HepG2 (cell line): ENCODE results near the gene IHH. TPM values are rescaled to one million over a fixed set of nuclear protein-coding genes. Genes with fewer than 3 reads are reported as not detected.

Source experiments
- ATAC-seq: fragments of 200-7000 bp; cut with Tn5 transposase; 3 replicates; pipeline ENCODE4 v1.9.1; 2020; ENCODE audit warnings: mild to moderate bottlenecking, moderate library complexity
- BruUV-seq: library from RNA; stranded (reverse); fragments of 400-500 nt; replicated peaks from 2 replicates; lab custom pipeline; 2021; lab: Mats Ljungman, UMichigan
- CTCF ChIA-PET: fragments of 300-600 bp; formaldehyde crosslinking; extraction: SDS; loops from one replicate; lab custom pipeline; 2021; ENCODE audit warnings: low total read pairs, inconsistent platforms, low intra/inter-chr PET ratio; lab: Yijun Ruan, JAX
- POLR2A ChIA-PET: fragments of 350-600 bp; sonication (Branson Sonifier 250); formaldehyde crosslinking; loops from one replicate; lab custom pipeline; 2020; ENCODE audit warnings: antibody characterized with exemption, inconsistent platforms; lab: Yijun Ruan, JAX
- DNase-seq: peaks from one replicate; pipeline ENCODE4 v3.0.0-alpha.2; 2015; ENCODE audit warnings: low spot score
- FAIRE-seq: peaks from 3 replicates; lab custom pipeline; 2011; peaks lifted over from hg19 to GRCh38; lab: Jason Lieb, UNC
- H2AFZ ChIP-seq: one replicate; pipeline ENCODE4 v1.6.1; 2011; ENCODE audit warnings: low read length, inconsistent platforms
- H3K27ac ChIP-seq: fragments of 300-600 bp; 3 replicates; pipeline ENCODE4 v1.8.0; 2011; ENCODE audit warnings: mixed run types, mild to moderate bottlenecking, mixed read lengths, low read length, inconsistent platforms; ENCODE audit not compliant: insufficient read depth; ENCODE audit errors: extremely low read length
- H3K27me3 ChIP-seq, 2 experiments: fragments of 200-600 bp in 1 of 2; 2 replicates in 1 of 2; 3 replicates in 1 of 2; pipeline versions ENCODE4 v1.6.0 to v1.8.0; 2011; ENCODE audit warnings: low read length in 2 of 2, mild to moderate bottlenecking in 2 of 2, moderate library complexity in 2 of 2, inconsistent platforms in 1 of 2; ENCODE audit not compliant: insufficient read depth in 2 of 2, control insufficient read depth in 1 of 2
- H3K36me3 ChIP-seq, 2 experiments: fragments of 200-600 bp in 1 of 2; replicated peaks in 1 of 2; 2 replicates in 1 of 2; 3 replicates in 1 of 2; pipeline versions ENCODE4 v1.5.1 to v1.8.0; 2011; ENCODE audit warnings: low read length in 2 of 2, inconsistent platforms in 1 of 2; ENCODE audit not compliant: insufficient read depth in 2 of 2, control insufficient read depth in 1 of 2
- H3K4me1 ChIP-seq: 2 replicates; pipeline ENCODE4 v1.5.1; 2012; ENCODE audit warnings: low read length, inconsistent platforms; ENCODE audit not compliant: insufficient read depth
- H3K4me2 ChIP-seq: 2 replicates; pipeline ENCODE4 v1.6.0; 2011; ENCODE audit warnings: low read depth, low read length, inconsistent platforms
- H3K4me3 ChIP-seq, 3 experiments: fragments of 200-600 bp in 1 of 3; sonication (generic), shearing (Covaris generic) in 1 of 3; replicated peaks in 1 of 3; 2 replicates each; pipeline ENCODE4 v1.5.1; 2011 to 2016; ENCODE audit warnings: low read length in 3 of 3, inconsistent platforms in 2 of 3, low read depth in 2 of 3, mild to moderate bottlenecking in 2 of 3, control low read depth in 1 of 3, mixed read lengths in 1 of 3; ENCODE audit not compliant: insufficient read depth in 1 of 3
- H3K79me2 ChIP-seq: one replicate; pipeline ENCODE4 v1.6.1; 2011; ENCODE audit warnings: low read length, inconsistent platforms; ENCODE audit not compliant: insufficient read depth
- H3K9ac ChIP-seq: 2 replicates; pipeline ENCODE4 v1.6.0; 2011; ENCODE audit warnings: mild to moderate bottlenecking, low read depth, low read length, inconsistent platforms; ENCODE audit not compliant: insufficient read depth
- H3K9me3 ChIP-seq: 2 replicates; pipeline ENCODE4 v1.5.1; 2012; ENCODE audit warnings: mild to moderate bottlenecking, low read length
- H4K20me1 ChIP-seq: 2 replicates; pipeline ENCODE4 v1.6.0; 2011; ENCODE audit warnings: inconsistent platforms, mild to moderate bottlenecking, low read length, moderate library complexity; ENCODE audit not compliant: insufficient read depth
- CREM ChIP-seq, 2 experiments: sonication (generic) in 1 of 2; formaldehyde crosslinking in 1 of 2; IDR thresholded peaks; 2 replicates each; pipeline versions ENCODE4 v1.4.0 to v1.6.1; 2016 to 2020; ENCODE audit warnings: antibody characterized with exemption in 1 of 2, mild to moderate bottlenecking in 1 of 2, missing genetic modification reagents in 1 of 2
- MXI1 ChIP-seq: IDR thresholded peaks from 3 replicates; pipeline ENCODE4 v1.6.1; 2012; ENCODE audit warnings: low read depth, low read length, inconsistent platforms, borderline replicate concordance
- MZF1 ChIP-seq: sonication (generic); formaldehyde crosslinking; IDR thresholded peaks from 2 replicates; pipeline ENCODE4 v1.8.1; 2023; ENCODE audit warnings: mild to moderate bottlenecking, missing genetic modification reagents, borderline replicate concordance
- SP5 ChIP-seq: IDR thresholded peaks from 2 replicates; pipeline ENCODE4 v1.6.1; 2016; ENCODE audit warnings: low read depth, borderline replicate concordance
- ZBTB49 ChIP-seq: sonication (generic); formaldehyde crosslinking; IDR thresholded peaks from 2 replicates; pipeline ENCODE4 v1.4.0; 2020; ENCODE audit warnings: missing genetic modification reagents, borderline replicate concordance
- ZNF136 ChIP-seq: sonication (generic); formaldehyde crosslinking; IDR thresholded peaks from 2 replicates; pipeline ENCODE4 v1.8.1; 2022; ENCODE audit warnings: low read depth, mild to moderate bottlenecking, moderate library complexity, missing genetic modification reagents
- ZNF530 ChIP-seq: sonication (generic); formaldehyde crosslinking; IDR thresholded peaks from 2 replicates; pipeline ENCODE4 v1.5.0; 2020; ENCODE audit warnings: low read depth, mild to moderate bottlenecking, missing genetic modification reagents
- ZNF589 ChIP-seq: sonication (generic); formaldehyde crosslinking; conservative IDR thresholded peaks from 2 replicates; pipeline ENCODE4 v1.8.0; 2022; ENCODE audit warnings: mild to moderate bottlenecking, moderate library complexity, missing genetic modification reagents
- ZNF614 ChIP-seq: IDR thresholded peaks from 2 replicates; pipeline ENCODE4 v1.6.1; 2018; ENCODE audit warnings: missing biosample characterization, missing genetic modification reagents, inconsistent platforms, borderline replicate concordance
- WGBS: methylation state at CpG from one replicate; pipeline ENCODE4 v1.1.6; 2017; ENCODE audit warnings: low lambda C conversion rate; 5-methylcytosine and 5-hydroxymethylcytosine counted together
- in situ Hi-C: cut with HindIII; loops from 2 replicates; pipeline ENCODE4 v1.10.0; 2017; ENCODE audit warnings: low pct_unique_long_range_greater_than_20kb; ENCODE audit not compliant: extremely low pct_ligation_motif_present
- intact Hi-C: fragments of 100-400 bp; cut with micrococcal nuclease; formaldehyde crosslinking; loops from one replicate; pipeline ENCODE4 v1.10.0; 2022; ENCODE audit not compliant: unreplicated experiment
- polyA plus RNA-seq, 8 experiments: library from polyadenylated mRNA; depleted of rRNA in 3 of 8; stranded (reverse) in 7 of 8; unstranded in 1 of 8; fragments of >200 nt; fragmentation: Illumina TruSeq in 4 of 8; extraction: Trizol in 4 of 8; gene quantifications; 2 replicates each; pipeline versions ENCODE4 v1.2.1 to v1.2.3, GENCODE V29; 2011 to 2016; ENCODE audit warnings: low read depth in 4 of 8, missing spikeins in 1 of 8, mixed read lengths in 1 of 8; ENCODE audit not compliant: insufficient read depth in 1 of 8
- total RNA-seq, 5 experiments: library from RNA; depleted of rRNA; stranded (reverse); fragments of >200 nt; fragmentation: Illumina TruSeq; extraction: Trizol; gene quantifications; 2 replicates each; pipeline ENCODE4 v1.2.3, GENCODE V29; 2016; ENCODE audit warnings: low read depth in 1 of 5
- TF ChIP-seq, protein P1 (sequence below): sonication (generic); formaldehyde crosslinking; IDR thresholded peaks from 2 replicates; pipeline ENCODE4 v1.4.0; 2020; ENCODE audit warnings: missing genetic modification reagents

Gene IHH
- total and polyA plus RNA-seq, 2 of the 13 experiments (the other 11 are each of a cell fraction or from before 2014, with no cell fraction given), result 0.42 TPM; not detected in 1

GRCh38 chr2:219095406-219095935 is 34.8 kb upstream of the IHH start:
- intact Hi-C loops, result no loop called here
- Histone ChIP-seq H4K20me1 (no peaks in the 10 kb centered on the region), H3K36me3 (no peaks in the 10 kb centered on the region; a peak in 1 of 5 replicates), H3K9ac (no peak overlapping the region), H3K79me2 (no peaks in the 10 kb centered on the region), H3K27ac (no peak overlapping the region), H3K4me2 (no peak overlapping the region), H3K27me3 (no peaks in the 10 kb centered on the region; a peak in 1 of 5 replicates), H3K9me3 (no peaks in the 10 kb centered on the region), H3K4me1 (peaks cover 12% of the 10 kb centered on the region)
- DNase-seq, result no peak
- no TSS peak for BruUV-seq
- ATAC-seq, result no peak
- 97% methylated on average over 1 of the region's 1 CpG for WGBS
- no peak for FAIRE-seq
- CTCF ChIA-PET, result no interaction called here
- TF ChIP-seq ZNF530 (CRISPR knock-in tag), result no peak
- TF ChIP-seq CREM (IDR thresholded peaks at IDR 0.05), result no peak
- no peak for TF ChIP-seq CREM (CRISPR knock-in tag; IDR thresholded peaks at IDR 0.05)
- no peak for TF ChIP-seq ZBTB49
- TF ChIP-seq, all 625 proteins: peak for 0
- in situ Hi-C loops, result no loop called here
- Histone ChIP-seq H2AFZ (no peak overlapping the region), H3K4me3 (no peak overlapping the region)
- POLR2A ChIA-PET, result no interaction called here

DNA sequence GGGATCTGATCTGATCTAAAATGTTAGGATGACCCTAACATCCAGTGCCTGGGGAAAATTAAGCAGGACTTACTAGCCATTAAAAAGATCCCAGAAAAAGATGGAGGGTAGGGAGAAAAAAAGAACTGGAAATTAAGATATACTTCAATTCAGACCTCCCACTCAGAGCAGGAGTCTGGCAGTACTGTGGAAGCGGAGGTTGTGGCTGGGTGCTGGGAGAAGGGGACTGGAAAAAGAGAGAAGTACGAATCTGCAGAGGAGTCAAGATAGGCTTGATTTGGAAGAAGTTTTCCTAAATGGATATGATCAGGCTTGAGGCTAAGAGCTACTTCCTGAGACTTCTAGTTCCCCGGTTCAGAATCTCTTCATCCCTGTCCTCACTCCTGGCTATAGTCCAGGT is 33.5 kb upstream of the IHH start:
- no peak overlapping the region for H3K4me2 ChIP-seq
- DNase-seq, result no peak
- ATAC-seq, result no peak
- no peaks in the 10 kb centered on the region for H3K79me2 ChIP-seq
- H3K4me3 ChIP-seq, result no peak overlapping the region
- in situ Hi-C loops, result no loop called here
- no peak overlapping the region for H3K9ac ChIP-seq
- TF ChIP-seq MZF1 (CRISPR knock-in tag) (no peak), ZNF614 (no peak), MXI1 (no peak), SP5 (CRISPR knock-in tag) (no peak), ZNF589 (CRISPR knock-in tag) (no peak), ZNF136 (CRISPR knock-in tag) (no peak)
- TF ChIP-seq, protein P1, sequence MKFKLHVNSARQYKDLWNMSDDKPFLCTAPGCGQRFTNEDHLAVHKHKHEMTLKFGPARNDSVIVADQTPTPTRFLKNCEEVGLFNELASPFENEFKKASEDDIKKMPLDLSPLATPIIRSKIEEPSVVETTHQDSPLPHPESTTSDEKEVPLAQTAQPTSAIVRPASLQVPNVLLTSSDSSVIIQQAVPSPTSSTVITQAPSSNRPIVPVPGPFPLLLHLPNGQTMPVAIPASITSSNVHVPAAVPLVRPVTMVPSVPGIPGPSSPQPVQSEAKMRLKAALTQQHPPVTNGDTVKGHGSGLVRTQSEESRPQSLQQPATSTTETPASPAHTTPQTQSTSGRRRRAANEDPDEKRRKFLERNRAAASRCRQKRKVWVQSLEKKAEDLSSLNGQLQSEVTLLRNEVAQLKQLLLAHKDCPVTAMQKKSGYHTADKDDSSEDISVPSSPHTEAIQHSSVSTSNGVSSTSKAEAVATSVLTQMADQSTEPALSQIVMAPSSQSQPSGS (CRISPR knock-in tag), result no peak
- TF ChIP-seq, all 625 proteins: peak for 0
- Histone ChIP-seq H3K27me3 (no peaks in the 10 kb centered on the region; a peak in 1 of 5 replicates), H3K27ac (no peak overlapping the region), H2AFZ (no peak overlapping the region), H4K20me1 (no peaks in the 10 kb centered on the region), H3K4me1 (peaks cover 25% of the 10 kb centered on the region), H3K36me3 (no peaks in the 10 kb centered on the region; a peak in 1 of 5 replicates), H3K9me3 (no peaks in the 10 kb centered on the region)
- ChIA-PET POLR2A (no interaction called here), CTCF (no interaction called here)
- 96% methylated on average over 3 of the region's 3 CpGs for WGBS
- no TSS peak for BruUV-seq
- intact Hi-C loops, result no loop called here
- no peak for FAIRE-seq
